Frontal cortex (tissue), 4 donors: ENCODE data around the gene CSAG1. TPM values are rescaled to one million over a fixed set of nuclear protein-coding genes. Genes with fewer than 3 reads are reported as not detected.
"Not testable (repeated sequence)": the region's sequence is repeated elsewhere in the genome, so short reads cannot be mapped to it uniquely, and the experiment has no call there.

Experiments used
- DNase-seq, 2 donors: peaks; one replicate each; pipeline ENCODE4 v3.0.0; 2012; ENCODE audit warnings: low spot score in 2 of 2
- FAIRE-seq: peaks from 2 replicates; lab custom pipeline; 2012; peaks lifted over from hg19 to GRCh38; lab: Jason Lieb, UNC
- total RNA-seq: library from RNA; depleted of rRNA; stranded (reverse); fragments of >200 nt; gene quantifications from one replicate; pipeline ENCODE4 v1.2.3, GENCODE V29; 2014
- donor health status: control.
- donor health status: control.
- donor health status: control.

Gene CSAG1
- total RNA-seq, 1 donor from 2014 or later, result not detected

DNA sequence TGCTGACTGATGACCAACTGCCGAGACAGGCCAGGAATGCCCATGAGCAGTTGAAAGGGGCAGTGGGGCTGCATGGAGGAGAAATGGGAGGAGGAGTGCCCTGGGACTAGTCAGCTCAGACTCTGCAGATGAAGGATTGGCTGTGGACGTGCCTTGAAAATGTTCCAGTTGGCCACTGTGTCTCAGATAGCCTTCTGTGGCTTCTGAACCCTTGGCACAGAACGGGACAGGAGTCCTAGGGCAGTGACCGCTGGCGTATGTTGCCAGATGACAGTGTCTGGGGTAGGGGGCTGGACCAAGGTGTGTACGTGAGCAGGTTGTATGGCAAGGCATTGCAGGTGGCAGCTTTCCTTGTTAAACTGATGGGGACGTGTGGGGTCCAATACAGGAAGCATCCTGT lies 27.0 kb downstream of the CSAG1 start:
- not testable (repeated sequence) for FAIRE-seq

DNA sequence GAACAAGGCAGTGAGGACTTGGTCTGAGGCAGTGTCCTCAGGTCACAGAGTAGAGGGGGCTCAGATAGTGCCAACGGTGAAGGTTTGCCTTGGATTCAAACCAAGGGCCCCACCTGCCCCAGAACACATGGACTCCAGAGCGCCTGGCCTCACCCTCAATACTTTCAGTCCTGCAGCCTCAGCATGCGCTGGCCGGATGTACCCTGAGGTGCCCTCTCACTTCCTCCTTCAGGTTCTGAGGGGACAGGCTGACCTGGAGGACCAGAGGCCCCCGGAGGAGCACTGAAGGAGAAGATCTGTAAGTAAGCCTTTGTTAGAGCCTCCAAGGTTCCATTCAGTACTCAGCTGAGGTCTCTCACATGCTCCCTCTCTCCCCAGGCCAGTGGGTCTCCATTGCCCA lies 33.1 kb downstream of the CSAG1 start:
- not testable (repeated sequence) for FAIRE-seq, DNase-seq

More for the DNA sequence above, 27.0 kb downstream of the CSAG1 start:
- DNase-seq, result not testable (repeated sequence)

DNA sequence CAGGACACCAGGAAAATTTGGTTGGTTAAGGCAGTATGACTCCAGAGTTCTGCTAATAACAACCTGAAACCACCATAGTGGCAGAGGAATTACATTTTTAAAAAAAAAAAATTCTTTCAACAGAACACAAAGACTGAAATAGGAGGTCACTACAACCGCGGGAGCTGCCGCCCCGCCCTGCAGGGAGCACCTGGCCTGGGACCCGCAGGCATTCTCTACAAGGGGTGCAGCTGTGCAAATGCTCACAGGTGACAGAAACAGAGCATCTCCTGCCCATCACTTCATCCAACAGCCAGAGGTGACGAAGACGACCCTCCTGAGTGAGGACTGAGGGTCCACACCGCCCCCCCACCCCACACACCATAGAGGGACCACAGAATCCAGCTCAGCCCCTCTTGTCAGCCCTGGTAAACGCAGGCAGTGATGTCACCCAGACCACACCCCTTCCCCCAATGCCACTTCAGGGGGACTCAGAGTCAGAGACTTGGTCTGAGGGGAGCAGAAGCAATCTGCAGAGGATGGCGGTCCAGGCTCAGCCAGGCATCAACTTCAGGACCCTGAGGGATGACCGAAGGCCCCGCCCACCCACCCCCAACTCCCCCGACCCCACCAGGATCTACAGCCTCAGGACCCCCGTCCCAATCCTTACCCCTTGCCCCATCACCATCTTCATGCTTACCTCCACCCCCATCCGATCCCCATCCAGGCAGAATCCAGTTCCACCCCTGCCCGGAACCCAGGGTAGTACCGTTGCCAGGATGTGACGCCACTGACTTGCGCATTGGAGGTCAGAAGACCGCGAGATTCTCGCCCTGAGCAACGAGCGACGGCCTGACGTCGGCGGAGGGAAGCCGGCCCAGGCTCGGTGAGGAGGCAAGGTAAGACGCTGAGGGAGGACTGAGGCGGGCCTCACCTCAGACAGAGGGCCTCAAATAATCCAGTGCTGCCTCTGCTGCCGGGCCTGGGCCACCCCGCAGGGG lies 35.3 kb downstream of the CSAG1 start, which contains the start of gene MAGEA3:
TSS of gene MAGEA3 (plus strand) at position 843 of the 980 bp plus-strand sequence. CDS start 2,039 bp downstream, outside the sequence.
- DNase-seq, FAIRE-seq: not testable (repeated sequence)

DNA sequence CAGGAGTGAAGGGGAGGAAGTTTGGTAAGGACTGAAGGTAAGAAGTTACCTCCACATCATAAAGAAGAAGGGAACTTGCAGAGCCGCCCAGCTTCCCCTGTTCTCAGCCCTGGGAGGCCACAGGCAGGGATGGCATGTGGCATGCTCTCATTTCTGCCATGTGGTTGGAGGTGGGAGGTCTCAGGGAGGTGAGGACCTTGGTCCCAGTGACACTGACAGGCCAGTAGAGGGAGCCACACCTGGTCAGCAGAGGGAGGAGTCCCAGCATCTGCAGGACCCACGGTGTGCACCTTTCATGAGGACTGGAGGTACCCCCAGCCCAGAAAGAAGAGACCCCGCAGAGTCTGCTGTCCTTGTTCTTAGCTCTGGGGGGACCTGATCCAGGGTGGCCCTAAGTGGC lies 52.5 kb downstream of the CSAG1 start:
- not testable (repeated sequence) for FAIRE-seq

More for the DNA sequence above, 52.5 kb downstream of the CSAG1 start:
- DNase-seq, result not testable (repeated sequence)

Other genes starting within 250 kb of the CSAG1 start
- gene GABRQ, start 95.8 kb downstream of the CSAG1 start, total RNA-seq, result 0.82 TPM
- gene MAGEA3, start 34.9 kb downstream of the CSAG1 start, total RNA-seq, result not detected
- gene CSAG2, start 24.4 kb downstream of the CSAG1 start, total RNA-seq, result not detected
- gene MAGEA2B, start 19.1 kb downstream of the CSAG1 start, total RNA-seq, result not detected
- gene MAGEA12, start within 50 bp of the CSAG1 start, total RNA-seq, result not detected
- gene MAGEA2, start 20.1 kb upstream of the CSAG1 start, total RNA-seq, result not detected
- gene CSAG3, start 25.5 kb upstream of the CSAG1 start, total RNA-seq, result not detected
- not detected for gene MAGEA6, start 36.0 kb upstream of the CSAG1 start, total RNA-seq
- gene CETN2, start 97.0 kb upstream of the CSAG1 start, total RNA-seq, result 59.5 TPM
- gene NSDHL, start 97.3 kb upstream of the CSAG1 start, total RNA-seq, result 34.2 TPM
- gene ZNF185, start 164.3 kb upstream of the CSAG1 start, total RNA-seq, result 2.4 TPM